Neural cell (in vitro differentiated cells): ENCODE data around the gene RUFY3.

Experiments
- EP300 ChIP-seq: fragments of 450-650 bp; conservative IDR thresholded peaks from 2 replicates; pipeline ENCODE4 v1.6.1; 2014; ENCODE audit warnings: antibody characterized with exemption, mild to moderate bottlenecking, moderate library complexity; ENCODE audit not compliant: poor library complexity, severe bottlenecking
- EZH2 ChIP-seq: fragments of 200-600, 300-800 bp; shearing (Covaris generic), sonication (generic); IDR thresholded peaks from 2 replicates; pipeline ENCODE4 v1.6.1; 2014; ENCODE audit warnings: antibody characterized with exemption, low read length, borderline replicate concordance, mild to moderate bottlenecking; ENCODE audit not compliant: insufficient read depth, poor library complexity, severe bottlenecking
- POLR2AphosphoS5 ChIP-seq: IDR thresholded peaks from 2 replicates; pipeline ENCODE4 v1.6.1; 2012
- RAD21 ChIP-seq: fragments of 450-650 bp; conservative IDR thresholded peaks from 2 replicates; pipeline ENCODE4 v1.6.1; 2014; ENCODE audit warnings: antibody characterized with exemption, mild to moderate bottlenecking, moderate library complexity
- SMC3 ChIP-seq: fragments of 450-650 bp; conservative IDR thresholded peaks from 2 replicates; pipeline ENCODE4 v1.6.1; 2014; ENCODE audit warnings: antibody characterized with exemption, mild to moderate bottlenecking, moderate library complexity; ENCODE audit not compliant: poor library complexity
- TAF1 ChIP-seq: IDR thresholded peaks from 2 replicates; pipeline ENCODE4 v1.6.1; 2012; ENCODE audit warnings: low read depth
- TF ChIP-seq, protein P1 (sequence below): fragments of 450-650 bp; IDR thresholded peaks from 2 replicates; pipeline ENCODE4 v1.5.1; 2014; ENCODE audit warnings: antibody characterized with exemption, mild to moderate bottlenecking, moderate library complexity; ENCODE audit not compliant: poor library complexity, severe bottlenecking

DNA sequence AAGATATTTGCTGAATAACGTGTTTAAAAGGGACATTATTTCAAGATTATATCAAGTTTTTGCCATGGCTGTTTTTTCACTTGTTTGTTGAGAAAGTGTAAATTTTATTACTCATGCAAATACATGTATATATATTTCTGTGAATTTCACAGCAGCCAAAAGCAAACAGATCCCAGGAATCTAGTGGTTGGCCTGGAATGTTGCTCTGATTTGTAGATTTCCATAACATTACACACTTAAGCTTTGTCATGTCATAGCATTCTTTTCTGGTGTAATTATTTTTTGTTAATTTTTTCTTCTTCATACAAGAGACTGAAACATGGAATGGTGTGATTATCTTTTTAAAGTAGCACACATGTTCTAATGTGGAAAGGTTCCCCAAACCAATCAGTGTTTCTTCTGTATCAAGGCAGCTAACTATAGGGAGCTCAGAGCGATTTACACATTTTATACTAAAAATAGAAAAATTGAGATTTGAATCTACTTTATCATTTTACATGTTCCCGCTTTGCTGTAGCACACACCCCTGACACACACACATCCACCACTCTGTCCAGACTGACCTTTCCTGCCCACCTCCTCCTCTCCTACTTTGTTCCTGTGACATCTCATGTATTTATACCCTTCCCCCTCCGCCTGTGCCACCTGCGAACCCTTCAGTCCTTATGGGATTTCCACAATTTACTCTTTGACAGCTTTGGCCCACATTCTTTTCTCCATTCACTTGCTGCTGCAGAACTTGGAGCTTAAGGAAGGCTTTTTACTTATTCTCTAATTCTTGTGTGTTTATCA lies 20.3 kb downstream of the RUFY3 start:
- TF ChIP-seq, protein P1, sequence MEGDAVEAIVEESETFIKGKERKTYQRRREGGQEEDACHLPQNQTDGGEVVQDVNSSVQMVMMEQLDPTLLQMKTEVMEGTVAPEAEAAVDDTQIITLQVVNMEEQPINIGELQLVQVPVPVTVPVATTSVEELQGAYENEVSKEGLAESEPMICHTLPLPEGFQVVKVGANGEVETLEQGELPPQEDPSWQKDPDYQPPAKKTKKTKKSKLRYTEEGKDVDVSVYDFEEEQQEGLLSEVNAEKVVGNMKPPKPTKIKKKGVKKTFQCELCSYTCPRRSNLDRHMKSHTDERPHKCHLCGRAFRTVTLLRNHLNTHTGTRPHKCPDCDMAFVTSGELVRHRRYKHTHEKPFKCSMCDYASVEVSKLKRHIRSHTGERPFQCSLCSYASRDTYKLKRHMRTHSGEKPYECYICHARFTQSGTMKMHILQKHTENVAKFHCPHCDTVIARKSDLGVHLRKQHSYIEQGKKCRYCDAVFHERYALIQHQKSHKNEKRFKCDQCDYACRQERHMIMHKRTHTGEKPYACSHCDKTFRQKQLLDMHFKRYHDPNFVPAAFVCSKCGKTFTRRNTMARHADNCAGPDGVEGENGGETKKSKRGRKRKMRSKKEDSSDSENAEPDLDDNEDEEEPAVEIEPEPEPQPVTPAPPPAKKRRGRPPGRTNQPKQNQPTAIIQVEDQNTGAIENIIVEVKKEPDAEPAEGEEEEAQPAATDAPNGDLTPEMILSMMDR, result no peak
- TF ChIP-seq EZH2 (no peak), RAD21 (no peak), POLR2AphosphoS5 (no peak), TAF1 (no peak), EP300 (no peak), SMC3 (no peak)
